HepG2 (cell line): ENCODE measurements around the gene NEURL3. TPM values are rescaled to one million over a fixed set of nuclear protein-coding genes. Genes with fewer than 3 reads are reported as not detected.

Experiments used
- CAMTA2 ChIP-seq: sonication (generic); formaldehyde crosslinking; IDR thresholded peaks from 2 replicates; pipeline ENCODE4 v1.4.0; 2020; ENCODE audit warnings: mild to moderate bottlenecking, missing genetic modification reagents, borderline replicate concordance
- CREBL2 ChIP-seq: sonication (generic); formaldehyde crosslinking; IDR thresholded peaks from 2 replicates; pipeline ENCODE4 v1.8.1; 2023; ENCODE audit warnings: missing genetic modification reagents, mild to moderate bottlenecking, borderline replicate concordance
- DMTF1 ChIP-seq: sonication (generic); formaldehyde crosslinking; IDR thresholded peaks from 2 replicates; pipeline ENCODE4 v1.4.0; 2020; ENCODE audit warnings: mild to moderate bottlenecking, missing genetic modification reagents
- GTF3A ChIP-seq: sonication (generic); formaldehyde crosslinking; conservative IDR thresholded peaks from 2 replicates; pipeline ENCODE4 v1.4.0; 2020; ENCODE audit warnings: mild to moderate bottlenecking, missing genetic modification reagents
- KLF6 ChIP-seq: IDR thresholded peaks from 2 replicates; pipeline ENCODE4 v1.8.0; 2016; ENCODE audit warnings: missing biosample characterization, missing genetic modification reagents
- MXD3 ChIP-seq: IDR thresholded peaks from 2 replicates; pipeline ENCODE4 v1.6.1; 2016; ENCODE audit warnings: mild to moderate bottlenecking, missing biosample characterization, missing genetic modification reagents
- RXRB ChIP-seq: IDR thresholded peaks from 2 replicates; pipeline ENCODE4 v1.6.1; 2016; ENCODE audit warnings: borderline replicate concordance, missing genetic modification reagents, missing compliant biosample characterization
- SOX6 ChIP-seq, 2 experiments: fragments of 450-650 bp in 1 of 2; sonication (generic) in 1 of 2; formaldehyde crosslinking in 1 of 2; IDR thresholded peaks; 2 replicates each; pipeline versions ENCODE4 v1.4.0 to v1.6.1; 2017 to 2020; ENCODE audit warnings: antibody characterized with exemption in 1 of 2, mild to moderate bottlenecking in 1 of 2, missing genetic modification reagents in 1 of 2
- TSC22D2 ChIP-seq: sonication (generic); formaldehyde crosslinking; IDR thresholded peaks from 2 replicates; pipeline ENCODE4 v1.5.1; 2020; ENCODE audit warnings: missing genetic modification reagents, mild to moderate bottlenecking, borderline replicate concordance
- ZBTB2 ChIP-seq: sonication (generic); formaldehyde crosslinking; IDR thresholded peaks from 2 replicates; pipeline ENCODE4 v1.8.0; 2022; ENCODE audit warnings: low read depth, missing genetic modification reagents
- ZBTB21 ChIP-seq: sonication (generic); formaldehyde crosslinking; IDR thresholded peaks from 2 replicates; pipeline ENCODE4 v1.4.0; 2020; ENCODE audit warnings: missing genetic modification reagents
- ZBTB37 ChIP-seq: sonication (generic); formaldehyde crosslinking; IDR thresholded peaks from 2 replicates; pipeline ENCODE4 v1.4.0; 2020; ENCODE audit warnings: mild to moderate bottlenecking, missing genetic modification reagents
- ZHX1 ChIP-seq: sonication (generic); formaldehyde crosslinking; IDR thresholded peaks from 2 replicates; pipeline ENCODE4 v1.8.1; 2022; ENCODE audit warnings: low read depth, mild to moderate bottlenecking, missing genetic modification reagents
- ZNF17 ChIP-seq: sonication (generic); formaldehyde crosslinking; IDR thresholded peaks from 2 replicates; pipeline ENCODE4 v1.5.0; 2020; ENCODE audit warnings: mild to moderate bottlenecking, missing genetic modification reagents
- ZNF235 ChIP-seq: sonication (generic); formaldehyde crosslinking; IDR thresholded peaks from 2 replicates; pipeline ENCODE4 v1.8.1; 2023; ENCODE audit warnings: mild to moderate bottlenecking, missing genetic modification reagents, borderline replicate concordance
- ZNF24 ChIP-seq: fragments of 450-650 bp; IDR thresholded peaks from 2 replicates; pipeline ENCODE4 v1.6.1; 2017; ENCODE audit warnings: antibody characterized with exemption, mild to moderate bottlenecking
- ZNF598 ChIP-seq: sonication (generic); formaldehyde crosslinking; IDR thresholded peaks from 2 replicates; pipeline ENCODE4 v1.5.1; 2020; ENCODE audit warnings: mild to moderate bottlenecking, missing genetic modification reagents, borderline replicate concordance
- ZNF672 ChIP-seq: sonication (generic); formaldehyde crosslinking; IDR thresholded peaks from 2 replicates; pipeline ENCODE4 v1.8.1; 2022; ENCODE audit warnings: missing genetic modification reagents
- ZNF7 ChIP-seq: IDR thresholded peaks from 2 replicates; pipeline ENCODE4 v1.6.1; 2016; ENCODE audit warnings: missing biosample characterization, missing genetic modification reagents
- ZSCAN31 ChIP-seq: sonication (generic); formaldehyde crosslinking; IDR thresholded peaks from 2 replicates; pipeline ENCODE4 v1.5.0; 2020; ENCODE audit warnings: low read depth, mild to moderate bottlenecking, missing genetic modification reagents
- polyA plus RNA-seq, 8 experiments: library from polyadenylated mRNA; depleted of rRNA in 3 of 8; stranded (reverse) in 7 of 8; unstranded in 1 of 8; fragments of >200 nt; fragmentation: Illumina TruSeq in 4 of 8; extraction: Trizol in 4 of 8; gene quantifications; 2 replicates each; pipeline versions ENCODE4 v1.2.1 to v1.2.3, GENCODE V29; 2011 to 2016; ENCODE audit warnings: low read depth in 4 of 8, missing spikeins in 1 of 8, mixed read lengths in 1 of 8; ENCODE audit not compliant: insufficient read depth in 1 of 8
- total RNA-seq, 5 experiments: library from RNA; depleted of rRNA; stranded (reverse); fragments of >200 nt; fragmentation: Illumina TruSeq; extraction: Trizol; gene quantifications; 2 replicates each; pipeline ENCODE4 v1.2.3, GENCODE V29; 2016; ENCODE audit warnings: low read depth in 1 of 5

The NEURL3 gene
- total and polyA plus RNA-seq, 2 of the 13 experiments (the other 11 are each of a cell fraction or from before 2014, with no cell fraction given), result 0.16 to 1.2 TPM

- TF ChIP-seq KLF6 (peak; percentile 89), ZNF672 (CRISPR knock-in tag) (peak; percentile 84; the same call in 1 of the 2 replicates), ZBTB37 (no peak), ZNF24 (peak; percentile 48; the same call in 1 of the 2 replicates), ZNF7 (CRISPR knock-in tag) (peak; percentile 37; the same call in 1 of the 2 replicates), ZSCAN31 (CRISPR knock-in tag) (peak; percentile 83; the same call in 1 of the 2 replicates), MXD3 (CRISPR knock-in tag) (peak; percentile 80; the same call in 1 of the 2 replicates), ZNF17 (CRISPR knock-in tag) (no peak), ZBTB21 (CRISPR knock-in tag) (no peak), DMTF1 (CRISPR knock-in tag) (no peak), ZNF235 (CRISPR knock-in tag) (peak; percentile 61; the same call in 1 of the 2 replicates), ZBTB2 (CRISPR knock-in tag) (peak; percentile 88), GTF3A (CRISPR knock-in tag) (no peak), CAMTA2 (CRISPR knock-in tag) (peak; percentile 76), TSC22D2 (CRISPR knock-in tag) (peak; percentile 98; the same call in 1 of the 2 replicates), SOX6 (IDR thresholded peaks at IDR 0.05) (no peak), SOX6 (CRISPR knock-in tag; IDR thresholded peaks at IDR 0.05) (peak; percentile 68), RXRB (CRISPR knock-in tag) (peak; percentile 81), ZNF598 (CRISPR knock-in tag) (peak; percentile 78), ZHX1 (CRISPR knock-in tag) (peak; percentile 95), CREBL2 (CRISPR knock-in tag) (peak; percentile 85; the same call in 1 of the 2 replicates)
Measured at GRCh38 chr2:96549967-96550786, 45.0 kb upstream of the NEURL3 start (continued).
